ENCODE results near the gene NUDCD3. TPM values are rescaled to one million over a fixed set of nuclear protein-coding genes. Genes with fewer than 3 reads are reported as not detected.

Gene NUDCD3
- total RNA-seq, 1 donor from 2014 or later: 86.8 TPM

DNA sequence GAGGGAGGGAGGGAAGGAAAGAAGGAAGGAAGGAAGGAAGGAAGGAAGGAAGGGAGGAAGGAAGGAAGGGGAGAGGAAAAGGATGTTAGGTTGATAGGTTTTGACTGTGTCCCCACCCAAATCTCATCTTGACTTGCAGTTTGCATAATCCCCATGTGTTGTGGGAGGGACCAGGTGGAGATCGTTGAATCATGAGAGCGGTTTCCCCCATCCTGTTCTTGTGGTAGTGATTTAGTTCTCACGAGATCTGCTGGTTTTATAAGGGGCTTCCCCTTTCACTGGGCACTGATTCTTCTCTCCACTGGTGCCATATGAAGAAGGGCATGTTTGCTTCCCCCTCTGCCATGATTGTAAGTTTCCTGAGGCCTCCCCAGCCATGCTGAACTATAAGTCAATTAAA lies 15.1 kb upstream of the NUDCD3 start:
- no peaks in the 10 kb centered on the region for H3K4me1 Mint-ChIP-seq (ENCODE audit: low read depth, unreplicated experiment)
- no peak for FAIRE-seq

DNA sequence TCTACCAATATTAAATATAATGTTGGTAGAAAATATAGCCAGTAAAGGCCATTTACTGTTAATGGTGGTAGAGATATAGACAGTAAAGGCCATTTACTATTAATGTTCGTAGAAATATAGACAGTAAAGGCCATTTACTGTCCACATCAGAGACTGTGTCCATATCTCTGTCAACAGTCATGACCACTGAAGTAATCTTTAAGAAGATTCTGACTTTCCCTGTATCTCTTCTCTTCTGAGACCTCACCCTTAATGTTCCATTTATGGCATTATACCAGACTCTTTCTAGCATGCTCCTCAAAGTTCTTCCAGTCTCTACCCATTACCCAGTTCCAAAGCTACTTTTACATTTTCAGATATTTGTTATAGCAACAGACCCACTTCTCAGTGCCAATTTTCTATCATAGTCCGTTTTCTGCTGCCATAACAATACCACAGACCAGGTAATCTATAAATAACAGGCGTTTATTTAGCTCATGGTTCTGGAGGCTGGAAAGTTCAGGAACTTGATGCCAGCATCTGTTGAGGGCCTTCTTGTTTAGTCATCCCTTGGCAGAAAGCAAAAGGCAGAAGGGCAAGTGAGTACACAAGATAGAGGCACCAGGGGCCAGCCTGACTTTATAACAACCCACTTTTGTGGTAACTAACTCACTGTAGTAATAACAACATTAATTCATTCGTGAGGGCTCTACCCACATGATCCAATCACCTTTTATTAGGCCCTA lies 7.9 kb upstream of the NUDCD3 start:
- no peak for DNase-seq (ENCODE audit: low read depth)
- no peak overlapping the region for H3K4me3 ChIP-seq (ENCODE audit: insufficient read depth, low read depth, low read length)
- Mint-ChIP-seq H3K4me3 (ENCODE audit: unreplicated experiment) (no peak overlapping the region), H3K4me1 (ENCODE audit: low read depth, unreplicated experiment) (no peaks in the 10 kb centered on the region), H3K36me3 (ENCODE audit: low read depth, unreplicated experiment) (no peaks in the 10 kb centered on the region), H3K27ac (ENCODE audit: unreplicated experiment) (no peak overlapping the region), H3K9me3 (ENCODE audit: unreplicated experiment) (peaks cover 2% of the 10 kb centered on the region), H3K27me3 (ENCODE audit: low read depth, unreplicated experiment) (peaks cover 9% of the 10 kb centered on the region)
- H4K20me1 ChIP-seq (ENCODE audit: insufficient read depth, low read length): no peaks in the 10 kb centered on the region
- no peak overlapping the region for H3K4me2 ChIP-seq (ENCODE audit: low read length)
- H3K27me3 ChIP-seq (ENCODE audit: insufficient read depth, low read length): peaks cover 13% of the 10 kb centered on the region
- H3K27ac ChIP-seq (ENCODE audit: low read depth, low read length): no peak overlapping the region
- FAIRE-seq: no peak
- no peak for TF ChIP-seq EZH2 (IDR thresholded peaks at IDR 0.05; ENCODE audit: insufficient read depth, low read length)
- TF ChIP-seq, protein P1, sequence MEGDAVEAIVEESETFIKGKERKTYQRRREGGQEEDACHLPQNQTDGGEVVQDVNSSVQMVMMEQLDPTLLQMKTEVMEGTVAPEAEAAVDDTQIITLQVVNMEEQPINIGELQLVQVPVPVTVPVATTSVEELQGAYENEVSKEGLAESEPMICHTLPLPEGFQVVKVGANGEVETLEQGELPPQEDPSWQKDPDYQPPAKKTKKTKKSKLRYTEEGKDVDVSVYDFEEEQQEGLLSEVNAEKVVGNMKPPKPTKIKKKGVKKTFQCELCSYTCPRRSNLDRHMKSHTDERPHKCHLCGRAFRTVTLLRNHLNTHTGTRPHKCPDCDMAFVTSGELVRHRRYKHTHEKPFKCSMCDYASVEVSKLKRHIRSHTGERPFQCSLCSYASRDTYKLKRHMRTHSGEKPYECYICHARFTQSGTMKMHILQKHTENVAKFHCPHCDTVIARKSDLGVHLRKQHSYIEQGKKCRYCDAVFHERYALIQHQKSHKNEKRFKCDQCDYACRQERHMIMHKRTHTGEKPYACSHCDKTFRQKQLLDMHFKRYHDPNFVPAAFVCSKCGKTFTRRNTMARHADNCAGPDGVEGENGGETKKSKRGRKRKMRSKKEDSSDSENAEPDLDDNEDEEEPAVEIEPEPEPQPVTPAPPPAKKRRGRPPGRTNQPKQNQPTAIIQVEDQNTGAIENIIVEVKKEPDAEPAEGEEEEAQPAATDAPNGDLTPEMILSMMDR (IDR thresholded peaks at IDR 0.05; ENCODE audit: insufficient read depth, low read depth, low read length): no peak
- no peaks in the 10 kb centered on the region for H3K9me3 ChIP-seq (ENCODE audit: insufficient read depth, low read depth, low read length)
- H3K4me1 ChIP-seq (ENCODE audit: insufficient read depth, low read length): no peaks in the 10 kb centered on the region
- no peak overlapping the region for H2AFZ ChIP-seq (ENCODE audit: low read depth, low read length)
- H3K79me2 ChIP-seq (ENCODE audit: insufficient read depth, low read length): no peaks in the 10 kb centered on the region
- H3K36me3 ChIP-seq (ENCODE audit: insufficient read depth, low read length): no peaks in the 10 kb centered on the region
- no peak overlapping the region for H3K9ac ChIP-seq (ENCODE audit: low read length)

More for the DNA sequence above, 15.1 kb upstream of the NUDCD3 start:
- no peaks in the 10 kb centered on the region for H3K36me3 Mint-ChIP-seq (ENCODE audit: low read depth, unreplicated experiment)
- H3K27ac Mint-ChIP-seq (ENCODE audit: unreplicated experiment): no peak overlapping the region
- peaks cover 9% of the 10 kb centered on the region for H3K27me3 ChIP-seq (ENCODE audit: insufficient read depth, low read length)
- no peak for DNase-seq (ENCODE audit: low read depth)
- no peak overlapping the region for H3K4me3 Mint-ChIP-seq (ENCODE audit: unreplicated experiment)
- H3K79me2 ChIP-seq (ENCODE audit: insufficient read depth, low read length): no peaks in the 10 kb centered on the region
- no peak overlapping the region for H3K4me3 ChIP-seq (ENCODE audit: insufficient read depth, low read depth, low read length)
- H3K27me3 Mint-ChIP-seq (ENCODE audit: low read depth, unreplicated experiment): peaks cover 21% of the 10 kb centered on the region
- no peaks in the 10 kb centered on the region for H4K20me1 ChIP-seq (ENCODE audit: insufficient read depth, low read length)
- H3K9me3 ChIP-seq (ENCODE audit: insufficient read depth, low read depth, low read length): no peaks in the 10 kb centered on the region
- H3K9ac ChIP-seq (ENCODE audit: low read length): no peak overlapping the region
- no peak overlapping the region for H2AFZ ChIP-seq (ENCODE audit: low read depth, low read length)
- no peak overlapping the region for H3K4me2 ChIP-seq (ENCODE audit: low read length)
- peaks cover 11% of the 10 kb centered on the region for H3K9me3 Mint-ChIP-seq (ENCODE audit: unreplicated experiment)
- no peak for TF ChIP-seq EZH2 (IDR thresholded peaks at IDR 0.05; ENCODE audit: insufficient read depth, low read length)
- TF ChIP-seq, protein P1 (IDR thresholded peaks at IDR 0.05; ENCODE audit: insufficient read depth, low read depth, low read length): no peak
- no peak overlapping the region for H3K27ac ChIP-seq (ENCODE audit: low read depth, low read length)
- H3K4me1 ChIP-seq (ENCODE audit: insufficient read depth, low read length): no peaks in the 10 kb centered on the region
- H3K36me3 ChIP-seq (ENCODE audit: insufficient read depth, low read length): no peaks in the 10 kb centered on the region
